IPS-18c (cell line): ENCODE results near the gene PAN3.
"Not testable (repeated sequence)": the region's sequence is repeated elsewhere in the genome, so short reads cannot be mapped to it uniquely, and the experiment has no call there.

ENCODE experiments used
- H3K4me3 ChIP-seq: 2 replicates; pipeline ENCODE4 v1.7.0; 2013; ENCODE audit warnings: low read depth, mild to moderate bottlenecking, low read length, moderate library complexity; ENCODE audit not compliant: insufficient read depth
- H3K9me3 ChIP-seq: one replicate; pipeline ENCODE4 v1.6.1; 2013; ENCODE audit warnings: mild to moderate bottlenecking, low read length, moderate library complexity; ENCODE audit not compliant: control insufficient read depth, insufficient read depth

The PAN3 gene, protein sequence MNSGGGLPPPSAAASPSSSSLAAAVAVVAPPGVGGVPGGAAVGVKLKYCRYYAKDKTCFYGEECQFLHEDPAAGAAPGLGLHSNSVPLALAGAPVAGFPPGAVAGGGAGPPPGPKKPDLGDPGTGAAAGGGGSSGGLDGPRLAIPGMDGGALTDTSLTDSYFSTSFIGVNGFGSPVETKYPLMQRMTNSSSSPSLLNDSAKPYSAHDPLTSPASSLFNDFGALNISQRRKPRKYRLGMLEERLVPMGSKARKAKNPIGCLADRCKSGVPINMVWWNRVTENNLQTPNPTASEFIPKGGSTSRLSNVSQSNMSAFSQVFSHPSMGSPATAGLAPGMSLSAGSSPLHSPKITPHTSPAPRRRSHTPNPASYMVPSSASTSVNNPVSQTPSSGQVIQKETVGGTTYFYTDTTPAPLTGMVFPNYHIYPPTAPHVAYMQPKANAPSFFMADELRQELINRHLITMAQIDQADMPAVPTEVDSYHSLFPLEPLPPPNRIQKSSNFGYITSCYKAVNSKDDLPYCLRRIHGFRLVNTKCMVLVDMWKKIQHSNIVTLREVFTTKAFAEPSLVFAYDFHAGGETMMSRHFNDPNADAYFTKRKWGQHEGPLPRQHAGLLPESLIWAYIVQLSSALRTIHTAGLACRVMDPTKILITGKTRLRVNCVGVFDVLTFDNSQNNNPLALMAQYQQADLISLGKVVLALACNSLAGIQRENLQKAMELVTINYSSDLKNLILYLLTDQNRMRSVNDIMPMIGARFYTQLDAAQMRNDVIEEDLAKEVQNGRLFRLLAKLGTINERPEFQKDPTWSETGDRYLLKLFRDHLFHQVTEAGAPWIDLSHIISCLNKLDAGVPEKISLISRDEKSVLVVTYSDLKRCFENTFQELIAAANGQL

DNA sequence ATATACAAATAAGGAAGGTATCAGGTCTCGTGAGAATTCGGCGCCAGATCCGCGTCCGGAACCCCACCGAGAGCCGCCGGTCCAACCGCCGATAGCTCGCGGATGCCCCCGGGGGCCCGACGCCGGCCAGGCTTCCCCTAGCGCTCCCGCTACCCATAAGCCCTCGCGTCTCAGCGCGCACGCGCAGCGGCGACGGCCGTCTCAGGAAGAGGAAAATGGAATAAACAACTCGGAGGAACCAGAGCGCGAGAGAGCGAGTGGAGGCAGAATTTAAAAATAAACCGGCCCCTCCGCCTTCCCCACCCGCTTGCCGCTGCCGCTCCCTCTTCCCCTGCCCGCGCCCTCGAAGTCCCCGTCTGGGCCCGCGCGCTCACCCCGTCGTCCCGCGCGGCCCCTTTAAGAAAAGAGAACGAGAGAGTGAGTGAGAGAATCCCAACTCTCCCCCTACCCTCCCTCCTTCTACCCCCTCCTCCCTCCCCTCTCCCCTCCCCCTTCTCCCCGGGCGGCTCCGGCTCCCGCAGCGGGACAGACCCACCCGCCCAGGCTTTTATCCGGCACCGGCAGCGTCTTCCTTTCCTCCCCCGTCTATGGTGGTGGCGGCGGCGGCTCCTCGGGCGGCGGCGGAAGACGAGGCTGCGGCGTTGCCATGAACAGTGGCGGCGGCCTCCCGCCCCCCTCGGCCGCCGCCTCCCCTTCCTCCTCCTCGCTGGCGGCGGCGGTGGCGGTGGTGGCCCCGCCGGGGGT lies at the start of gene PAN3:
PAN3 (plus strand) TSS at position 534 of the 744 bp plus-strand sequence; CDS start at position 647, 113 bp downstream.
- H3K4me3 ChIP-seq, result peak within 1 kb of the TSS; percentile 65
- H3K9me3 ChIP-seq, result no peaks in the 10 kb centered on the region

DNA sequence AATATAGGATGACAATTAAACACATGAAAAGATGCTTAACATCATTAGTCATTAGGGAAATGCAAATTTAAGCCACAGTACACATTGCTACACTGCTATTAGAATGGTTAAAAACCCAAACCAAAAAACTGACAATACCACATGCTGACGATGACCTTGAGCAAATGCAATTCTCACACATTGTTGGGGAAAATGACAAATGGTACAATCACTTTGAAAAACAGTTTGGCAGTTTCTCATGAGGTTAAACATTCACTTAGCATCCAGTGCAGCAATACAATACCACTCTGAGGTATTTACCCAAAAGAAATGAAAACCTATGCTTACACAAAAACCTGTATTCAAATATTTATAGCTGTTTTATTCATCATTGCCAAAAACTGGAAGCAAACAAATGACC lies 49.3 kb upstream of the PAN3 start:
- H3K9me3 ChIP-seq, result no peaks in the 10 kb centered on the region
- H3K4me3 ChIP-seq, result no peak overlapping the region

GRCh38 chr13:28092431-28092830 lies 45.9 kb upstream of the PAN3 start:
- no peak overlapping the region for H3K4me3 ChIP-seq
- peaks cover 2% of the 10 kb centered on the region for H3K9me3 ChIP-seq

DNA sequence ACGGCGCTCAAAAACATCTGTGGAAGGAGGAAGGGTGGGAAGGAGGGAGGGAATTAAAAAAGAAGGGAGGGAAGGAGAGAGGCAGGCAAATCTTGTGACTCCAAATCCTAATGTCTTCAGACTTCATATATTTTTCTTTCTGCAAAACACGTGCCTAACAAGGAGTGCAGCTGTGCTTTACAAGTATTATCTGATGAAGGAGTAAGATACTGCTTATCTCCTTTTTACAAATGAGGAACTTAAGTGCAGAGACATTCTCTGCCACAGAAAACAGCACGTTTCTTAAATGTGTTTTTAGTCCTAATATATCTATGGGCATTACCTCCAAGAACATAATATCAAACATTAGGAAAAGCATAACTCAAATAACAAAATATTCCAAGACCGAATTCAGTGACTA lies 44.5 kb upstream of the PAN3 start:
- H3K9me3 ChIP-seq, result peaks cover 2% of the 10 kb centered on the region
- no peak overlapping the region for H3K4me3 ChIP-seq

DNA sequence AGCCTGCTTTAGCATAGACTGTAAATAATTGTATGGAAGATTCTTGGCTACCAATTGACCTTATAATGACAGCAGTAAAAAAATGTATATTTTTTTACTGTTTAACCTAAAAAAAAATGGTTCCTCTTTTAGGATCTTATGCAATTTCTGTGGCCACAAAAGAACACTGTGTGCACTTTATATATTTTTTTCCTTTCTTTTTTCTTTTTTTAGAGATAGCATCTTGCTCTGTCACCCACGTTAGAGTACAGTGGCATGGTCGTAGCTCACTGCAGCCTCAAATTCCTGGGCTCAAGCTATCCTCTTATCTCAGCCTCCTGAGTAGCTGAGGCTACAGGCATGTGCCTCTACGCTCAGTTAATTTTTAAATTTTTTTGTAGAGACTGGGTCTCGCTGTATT lies 44.0 kb upstream of the PAN3 start:
- H3K9me3 ChIP-seq, result peaks cover 2% of the 10 kb centered on the region
- no peak overlapping the region for H3K4me3 ChIP-seq

DNA sequence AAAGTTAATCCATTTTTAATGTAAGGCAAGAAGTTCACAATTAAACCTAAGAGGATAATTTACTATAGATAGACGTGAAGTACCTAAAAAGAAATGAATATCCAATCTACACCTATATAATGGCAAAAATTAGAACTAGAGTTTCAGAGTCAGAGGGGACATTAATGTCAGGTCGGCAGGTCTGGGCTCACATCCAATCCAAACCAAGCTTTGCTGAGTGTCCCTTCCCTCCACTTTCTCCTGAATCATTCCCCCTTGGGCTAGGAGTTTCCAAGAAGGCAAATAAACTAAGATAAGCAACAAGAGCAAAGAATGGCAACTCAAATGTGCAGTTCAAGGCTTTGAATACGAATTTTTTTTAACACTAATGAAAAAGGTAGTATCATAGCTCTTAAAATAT lies 40.8 kb upstream of the PAN3 start:
- peaks cover 2% of the 10 kb centered on the region for H3K9me3 ChIP-seq
- H3K4me3 ChIP-seq, result no peak overlapping the region

DNA sequence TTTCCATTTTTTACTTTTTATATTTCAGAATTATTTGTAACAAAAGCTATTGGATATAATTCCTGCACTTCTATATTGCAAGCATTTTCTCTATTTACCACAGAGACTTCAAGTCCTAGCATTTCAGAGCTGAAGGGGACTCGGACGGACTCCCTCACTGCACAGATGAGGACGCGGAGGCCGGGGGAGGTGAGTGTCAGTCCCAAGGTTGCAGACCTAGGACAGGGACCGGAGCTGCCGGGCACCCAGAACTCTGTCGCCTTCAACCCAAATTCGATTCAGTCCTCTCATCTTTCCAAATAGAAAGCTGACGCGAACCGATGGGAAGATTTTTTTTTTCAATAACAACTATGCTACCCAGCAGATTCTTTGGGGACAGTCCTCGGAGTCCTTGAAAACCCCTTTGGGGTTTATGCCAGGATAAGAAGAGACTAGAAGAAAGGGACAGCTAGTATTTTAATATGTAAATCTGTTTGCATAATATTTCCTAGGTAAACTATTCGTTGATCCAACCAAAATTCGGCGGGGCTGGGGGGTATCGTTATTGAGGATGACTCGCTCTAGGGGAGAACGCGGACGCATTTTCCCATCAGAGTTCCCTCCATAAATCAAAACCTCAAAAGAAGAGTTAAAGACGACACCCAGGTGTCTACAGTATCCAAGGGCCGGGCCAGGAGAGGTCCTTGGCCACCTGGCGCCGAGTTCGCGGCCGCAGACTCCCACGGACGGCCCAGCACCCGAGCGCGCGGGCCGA lies 38.8 kb upstream of the PAN3 start:
- peak overlapping the region; percentile 67 for H3K4me3 ChIP-seq
- H3K9me3 ChIP-seq, result peaks cover 2% of the 10 kb centered on the region

DNA sequence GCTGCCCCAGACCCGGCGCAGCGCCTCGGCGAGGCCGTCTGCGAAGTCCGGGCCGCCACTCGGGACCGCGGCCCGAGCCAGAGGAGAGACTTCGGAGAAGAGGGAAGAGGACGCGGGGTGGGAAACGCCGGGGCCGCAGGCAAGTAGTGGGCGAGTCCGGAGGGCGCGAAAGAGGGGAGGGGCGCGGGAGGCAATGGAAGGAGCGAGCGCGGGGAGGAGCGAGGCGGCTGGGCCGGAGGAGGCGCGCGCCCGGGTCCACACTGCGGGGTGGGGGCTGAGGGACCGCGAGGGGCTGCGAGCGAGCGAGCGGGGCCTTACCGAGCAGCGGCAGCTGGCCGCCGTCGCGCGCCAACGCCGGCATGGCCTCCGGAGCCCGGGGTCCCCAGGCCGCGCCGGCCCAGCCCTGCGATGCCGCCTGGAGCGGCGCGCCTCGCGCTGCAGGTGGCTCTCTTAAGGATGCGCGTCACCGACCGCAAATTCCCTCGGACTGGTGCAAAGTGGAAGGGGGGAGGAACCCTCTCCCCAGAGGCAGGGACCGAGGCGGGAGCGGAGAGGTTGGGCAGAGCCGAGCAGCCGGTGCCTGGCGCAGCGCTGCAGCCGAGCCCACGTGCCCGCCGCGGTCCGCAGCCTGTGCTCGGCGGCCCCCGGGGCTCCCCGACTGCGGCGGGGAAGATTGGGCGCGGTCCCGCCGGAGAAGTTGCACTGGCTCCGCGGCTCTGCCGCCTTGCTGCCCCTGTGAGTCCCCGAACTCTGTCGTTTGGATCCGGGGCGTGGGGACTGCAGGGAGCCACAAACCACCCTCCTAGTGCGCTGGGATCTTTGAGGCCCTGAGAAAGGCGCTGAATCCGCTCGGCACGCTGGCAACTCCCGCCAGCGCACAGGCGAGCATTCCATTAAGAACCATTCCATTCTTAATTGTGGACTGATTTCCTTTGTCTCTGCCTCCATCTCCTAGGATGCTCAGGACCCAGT lies 37.9 kb upstream of the PAN3 start, which contains the start of gene FLT3:
FLT3 (minus strand) TSS at position 427 of the 972 bp plus-strand sequence; CDS start at position 361, 66 bp downstream.
- Histone ChIP-seq H3K4me3 (peak within 1 kb of the TSS; percentile 67), H3K9me3 (no peaks in the 10 kb centered on the region)

DNA sequence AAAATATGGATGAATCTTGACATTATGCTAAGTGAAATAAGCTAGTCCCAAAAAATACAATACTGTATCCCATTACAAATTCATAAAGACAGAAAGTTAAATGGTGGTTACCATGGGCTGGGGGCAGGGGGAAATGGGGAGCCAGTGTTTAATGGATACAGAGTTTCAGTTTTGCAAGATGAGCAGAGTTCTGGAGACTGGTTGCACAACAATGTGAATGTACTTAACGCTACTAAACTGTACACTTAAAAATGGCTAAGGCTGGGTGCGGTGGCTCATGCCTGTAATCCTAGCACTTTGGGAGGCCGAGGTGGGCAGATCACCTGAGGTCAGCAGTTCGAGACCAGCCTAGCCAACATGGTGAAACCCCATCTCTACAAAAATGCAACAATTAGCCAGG lies 36.5 kb upstream of the PAN3 start:
- not testable (repeated sequence) for H3K4me3 ChIP-seq, H3K9me3 ChIP-seq

- H3K4me3 ChIP-seq, result no peak overlapping the region
- no peaks in the 10 kb centered on the region for H3K9me3 ChIP-seq
Observed at GRCh38 chr13:28106976-28107375, 31.4 kb upstream of the PAN3 start.

DNA sequence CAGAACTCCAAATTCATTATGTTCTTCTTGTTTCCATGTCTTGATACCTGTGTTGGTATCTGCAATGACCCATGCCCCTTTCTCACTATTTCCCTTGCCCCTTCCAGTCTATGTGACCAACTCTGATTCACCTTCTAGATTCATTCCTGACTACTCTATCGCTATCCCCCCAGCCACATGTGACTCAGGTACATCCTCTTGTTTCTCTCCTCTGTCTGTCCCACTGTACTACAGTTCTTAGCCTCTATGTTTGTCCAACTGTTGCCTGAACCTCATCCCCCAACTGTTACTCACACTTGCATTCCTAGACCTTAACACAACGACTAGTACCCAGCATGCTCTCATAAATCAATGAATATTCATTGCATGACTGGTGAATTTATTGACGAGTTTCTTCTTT lies 27.9 kb upstream of the PAN3 start:
- Histone ChIP-seq H3K9me3 (no peaks in the 10 kb centered on the region), H3K4me3 (no peak overlapping the region)

- no peak overlapping the region for H3K4me3 ChIP-seq
- H3K9me3 ChIP-seq, result no peaks in the 10 kb centered on the region
Observed at GRCh38 chr13:28116736-28117135, 21.6 kb upstream of the PAN3 start.

DNA sequence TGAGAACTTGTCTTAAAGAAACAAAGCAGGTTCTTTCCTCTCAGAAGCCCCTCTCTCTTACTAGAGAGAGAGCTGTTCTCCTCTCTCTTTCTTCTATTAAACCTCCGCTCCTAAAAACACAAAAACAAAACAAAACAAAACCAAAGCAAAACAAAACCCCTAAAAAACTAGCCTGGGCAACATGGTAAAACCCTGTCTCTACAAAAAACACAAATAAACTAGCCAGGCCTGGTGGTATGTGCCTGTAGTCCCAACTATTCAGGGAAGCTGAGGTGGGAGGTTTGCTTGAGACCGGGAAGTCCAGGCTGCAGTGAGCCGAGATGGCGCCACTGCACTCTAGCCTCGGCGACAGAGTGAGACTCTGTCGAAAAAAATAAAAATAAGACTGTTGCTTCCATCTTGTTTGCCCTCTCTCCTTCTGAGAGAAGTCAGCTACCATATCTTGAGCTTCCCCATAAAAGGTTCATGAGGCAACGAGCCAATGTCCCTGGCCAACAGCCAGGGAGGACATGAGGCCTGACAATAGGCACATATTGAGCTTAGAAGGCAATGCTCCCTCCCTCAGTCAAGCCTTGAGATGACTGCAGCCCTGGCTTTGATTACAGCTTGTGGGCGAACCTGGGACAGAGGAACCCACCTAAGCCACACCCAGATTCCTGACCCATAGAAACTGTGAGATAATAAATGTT lies 20.5 kb upstream of the PAN3 start:
- no peak overlapping the region for H3K4me3 ChIP-seq

DNA sequence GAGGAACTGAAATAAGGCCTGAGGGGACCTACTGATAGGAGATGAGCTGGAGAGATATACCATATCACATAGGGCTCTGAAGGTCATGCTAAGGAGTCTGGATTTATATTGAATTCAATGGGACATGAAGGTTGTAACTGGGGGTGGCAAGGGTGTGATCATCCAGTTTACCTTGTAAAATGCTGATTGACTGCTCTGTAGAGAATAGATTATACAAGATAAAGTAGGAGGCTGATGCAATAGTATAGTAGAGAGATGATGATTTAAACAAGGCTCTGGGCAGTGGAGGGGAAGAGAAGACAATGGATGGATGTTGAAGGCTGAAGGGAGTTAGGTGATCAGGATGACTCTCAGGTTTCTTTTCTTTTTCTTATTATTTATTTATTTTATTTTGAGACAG lies 18.0 kb upstream of the PAN3 start:
- Histone ChIP-seq H3K9me3 (no peaks in the 10 kb centered on the region), H3K4me3 (no peak overlapping the region)

More for the DNA sequence above, 20.5 kb upstream of the PAN3 start:
- no peaks in the 10 kb centered on the region for H3K9me3 ChIP-seq

DNA sequence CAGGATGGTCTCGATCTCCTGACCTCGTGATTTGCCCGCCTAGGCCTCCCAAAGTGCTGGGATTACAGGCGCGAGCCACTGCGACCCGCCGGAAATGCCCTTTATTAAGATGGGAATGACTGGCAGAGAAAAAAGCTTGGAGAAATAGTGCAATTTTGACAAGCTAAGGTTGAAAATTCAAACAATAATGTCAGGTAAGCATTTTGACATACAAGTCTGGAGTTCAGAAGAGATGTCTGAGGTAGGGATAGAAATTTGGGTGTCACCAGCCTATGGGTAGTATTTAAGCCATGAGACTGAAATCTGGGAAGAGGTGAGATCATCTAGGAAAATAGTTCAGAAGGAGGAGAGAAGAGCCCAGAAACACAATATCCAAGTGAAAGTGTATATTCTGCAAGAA lies 17.1 kb upstream of the PAN3 start:
- H3K9me3 ChIP-seq, result no peaks in the 10 kb centered on the region
- H3K4me3 ChIP-seq, result no peak overlapping the region
